HepG2 (cell line): Measurements from ENCODE around the gene PCDHGA1. TPM values are rescaled to one million over a fixed set of nuclear protein-coding genes. Genes with fewer than 3 reads are reported as not detected.

ENCODE experiments used
- CHD2 ChIP-seq: IDR thresholded peaks from 2 replicates; pipeline ENCODE4 v1.6.1; 2011; ENCODE audit warnings: low read depth, low read length, improper control_type of control experiment
- FOXJ3 ChIP-seq: sonication (generic); formaldehyde crosslinking; IDR thresholded peaks from 2 replicates; pipeline ENCODE4 v1.4.0; 2020; ENCODE audit warnings: missing genetic modification reagents, mild to moderate bottlenecking, borderline replicate concordance
- FOXM1 ChIP-seq: sonication (generic); formaldehyde crosslinking; IDR thresholded peaks from 2 replicates; pipeline ENCODE4 v1.5.0; 2020; ENCODE audit warnings: missing genetic modification reagents
- HNF1B ChIP-seq: sonication (generic); formaldehyde crosslinking; IDR thresholded peaks from 2 replicates; pipeline ENCODE4 v1.5.1; 2020; ENCODE audit warnings: mild to moderate bottlenecking, moderate library complexity, missing genetic modification reagents
- HOXD1 ChIP-seq: sonication (generic); formaldehyde crosslinking; IDR thresholded peaks from 2 replicates; pipeline ENCODE4 v1.5.0; 2020; ENCODE audit warnings: missing genetic modification reagents
- MLXIP ChIP-seq: sonication (generic); formaldehyde crosslinking; IDR thresholded peaks from 2 replicates; pipeline ENCODE4 v1.9.0; 2021; ENCODE audit warnings: missing genetic modification reagents, borderline replicate concordance
- PAWR ChIP-seq: sonication (generic); formaldehyde crosslinking; IDR thresholded peaks from 2 replicates; pipeline ENCODE4 v1.4.0; 2020; ENCODE audit warnings: missing genetic modification reagents, mild to moderate bottlenecking, borderline replicate concordance
- SKI ChIP-seq: fragments of 450-650 bp; IDR thresholded peaks from one replicate; pipeline ENCODE4 v1.6.1; 2018; ENCODE audit warnings: mild to moderate bottlenecking; ENCODE audit not compliant: partially characterized antibody
- TBL1XR1 ChIP-seq: fragments of 150-350 bp; IDR thresholded peaks from 2 replicates; pipeline ENCODE4 v1.6.1; 2014; ENCODE audit warnings: borderline replicate concordance, low read length; ENCODE audit not compliant: partially characterized antibody
- ZNF318 ChIP-seq: sonication (generic); formaldehyde crosslinking; IDR thresholded peaks from 2 replicates; pipeline ENCODE4 v1.4.0; 2020; ENCODE audit warnings: mild to moderate bottlenecking, missing genetic modification reagents
- ZNF513 ChIP-seq: sonication (generic); formaldehyde crosslinking; conservative IDR thresholded peaks from 2 replicates; pipeline ENCODE4 v1.5.0; 2020; ENCODE audit warnings: missing genetic modification reagents
- ZNF557 ChIP-seq: sonication (generic); formaldehyde crosslinking; IDR thresholded peaks from 2 replicates; pipeline ENCODE4 v1.4.0; 2020; ENCODE audit warnings: missing genetic modification reagents
- ZNF891 ChIP-seq: sonication (generic); formaldehyde crosslinking; IDR thresholded peaks from 2 replicates; pipeline ENCODE4 v1.5.0; 2020; ENCODE audit warnings: mild to moderate bottlenecking, missing genetic modification reagents
- polyA plus RNA-seq, 8 experiments: library from polyadenylated mRNA; depleted of rRNA in 3 of 8; stranded (reverse) in 7 of 8; unstranded in 1 of 8; fragments of >200 nt; fragmentation: Illumina TruSeq in 4 of 8; extraction: Trizol in 4 of 8; gene quantifications; 2 replicates each; pipeline versions ENCODE4 v1.2.1 to v1.2.3, GENCODE V29; 2011 to 2016; ENCODE audit warnings: low read depth in 4 of 8, missing spikeins in 1 of 8, mixed read lengths in 1 of 8; ENCODE audit not compliant: insufficient read depth in 1 of 8
- total RNA-seq, 5 experiments: library from RNA; depleted of rRNA; stranded (reverse); fragments of >200 nt; fragmentation: Illumina TruSeq; extraction: Trizol; gene quantifications; 2 replicates each; pipeline ENCODE4 v1.2.3, GENCODE V29; 2016; ENCODE audit warnings: low read depth in 1 of 5

The PCDHGA1 gene
- total and polyA plus RNA-seq, 2 of the 13 experiments (the other 11 are each of a cell fraction or from before 2014, with no cell fraction given): 0.31 to 0.40 TPM

- TF ChIP-seq PAWR (CRISPR knock-in tag) (no peak), CHD2 (peak; percentile 86), FOXM1 (CRISPR knock-in tag) (no peak), ZNF318 (CRISPR knock-in tag) (no peak; the same call in 1 of the 2 replicates), SKI (no peak), HNF1B (peak; percentile 73), HOXD1 (CRISPR knock-in tag) (no peak; the same call in 1 of the 2 replicates), ZNF557 (CRISPR knock-in tag) (no peak; the same call in 1 of the 2 replicates), ZNF513 (no peak), ZNF891 (CRISPR knock-in tag) (0 out of 2 replicates have a peak, but pooled peaks have one; percentile 39), TBL1XR1 (no peak), FOXJ3 (CRISPR knock-in tag) (peak; percentile 37; the same call in 1 of the 2 replicates), MLXIP (CRISPR knock-in tag) (no peak; the same call in 1 of the 2 replicates)
Measured at GRCh38 chr5:141320225-141321169, 9.8 kb upstream of the PCDHGA1 start, which contains the start of gene TAF7 (continued).
